ENCODE data around the gene LOXL1. TPM values are rescaled to one million over a fixed set of nuclear protein-coding genes. Genes with fewer than 3 reads are reported as not detected.

The LOXL1 gene
- polyA plus RNA-seq, 3 donors = 0.07 TPM; not detected in 2

DNA sequence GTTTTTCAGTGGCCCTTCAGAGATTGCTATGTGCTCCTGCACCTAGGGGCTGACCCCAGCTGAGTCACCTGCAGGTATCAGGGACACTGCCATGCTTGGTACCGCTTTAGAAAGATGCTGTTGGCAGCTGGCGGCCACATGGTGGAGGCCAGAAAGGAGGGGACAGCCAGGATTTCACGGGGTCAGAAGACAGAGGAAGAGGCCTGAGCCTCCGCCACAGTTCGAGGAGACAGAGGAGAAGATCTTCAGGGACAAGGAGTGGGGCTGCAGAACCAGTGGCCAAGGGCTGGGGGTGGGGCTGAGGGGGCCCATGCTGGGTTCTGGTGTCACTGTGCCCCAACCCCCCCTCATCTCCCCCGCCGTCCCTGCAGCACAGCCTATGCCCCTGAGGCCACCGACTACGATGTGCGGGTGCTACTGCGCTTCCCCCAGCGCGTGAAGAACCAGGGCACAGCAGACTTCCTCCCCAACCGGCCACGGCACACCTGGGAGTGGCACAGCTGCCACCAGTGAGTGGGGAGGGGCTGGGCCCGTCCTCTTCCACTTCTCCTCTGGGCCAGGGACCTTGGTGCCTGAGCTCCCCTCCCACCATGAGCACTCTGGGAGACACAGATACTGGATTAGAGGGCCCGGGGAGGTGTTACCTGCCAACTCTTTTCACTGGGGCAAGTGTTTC lies 19.9 kb downstream of the LOXL1 start:
- H3K9ac ChIP-seq (ENCODE audit: insufficient read depth, low read length, poor library complexity, severe bottlenecking) = no peak overlapping the region
- no peaks in the 10 kb centered on the region for H4K20me1 ChIP-seq (ENCODE audit: insufficient read depth, low read length)
- no peak overlapping the region for H3K27ac Mint-ChIP-seq
- H3K9me3 ChIP-seq (replicated peaks in 1 of 2; ENCODE audit: control insufficient read depth in 1 of 2, insufficient read depth in 1 of 2, low read length in 2 of 2) = no peaks in the 10 kb centered on the region
- H3K79me2 ChIP-seq (ENCODE audit: insufficient read depth, low read length) = no peaks in the 10 kb centered on the region
- peaks cover 0 to 1% of the 10 kb centered on the region in 2 donors for H3K4me1 ChIP-seq (ENCODE audit: control insufficient read depth in 1 of 2, insufficient read depth in 2 of 2, low read length in 2 of 2)
- H3K4me2 ChIP-seq (replicated peaks; ENCODE audit: extremely low read depth, low read length, poor library complexity, severe bottlenecking) = no peak overlapping the region
- no peaks in the 10 kb centered on the region for H3K36me3 Mint-ChIP-seq
- TF ChIP-seq, protein P1, sequence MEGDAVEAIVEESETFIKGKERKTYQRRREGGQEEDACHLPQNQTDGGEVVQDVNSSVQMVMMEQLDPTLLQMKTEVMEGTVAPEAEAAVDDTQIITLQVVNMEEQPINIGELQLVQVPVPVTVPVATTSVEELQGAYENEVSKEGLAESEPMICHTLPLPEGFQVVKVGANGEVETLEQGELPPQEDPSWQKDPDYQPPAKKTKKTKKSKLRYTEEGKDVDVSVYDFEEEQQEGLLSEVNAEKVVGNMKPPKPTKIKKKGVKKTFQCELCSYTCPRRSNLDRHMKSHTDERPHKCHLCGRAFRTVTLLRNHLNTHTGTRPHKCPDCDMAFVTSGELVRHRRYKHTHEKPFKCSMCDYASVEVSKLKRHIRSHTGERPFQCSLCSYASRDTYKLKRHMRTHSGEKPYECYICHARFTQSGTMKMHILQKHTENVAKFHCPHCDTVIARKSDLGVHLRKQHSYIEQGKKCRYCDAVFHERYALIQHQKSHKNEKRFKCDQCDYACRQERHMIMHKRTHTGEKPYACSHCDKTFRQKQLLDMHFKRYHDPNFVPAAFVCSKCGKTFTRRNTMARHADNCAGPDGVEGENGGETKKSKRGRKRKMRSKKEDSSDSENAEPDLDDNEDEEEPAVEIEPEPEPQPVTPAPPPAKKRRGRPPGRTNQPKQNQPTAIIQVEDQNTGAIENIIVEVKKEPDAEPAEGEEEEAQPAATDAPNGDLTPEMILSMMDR (IDR thresholded peaks at IDR 0.05) = no peak
- no peaks in the 10 kb centered on the region for H3K27me3 ChIP-seq (ENCODE audit: control insufficient read depth in 2 of 2, insufficient read depth in 2 of 2, low read length in 2 of 2)
- H3K4me1 Mint-ChIP-seq = peaks cover under 1% of the 10 kb centered on the region
- intact Hi-C loops (cut with micrococcal nuclease) = no loop called here
- 37% methylated on average over 12 of the region's 17 CpGs for WGBS (ENCODE audit: insufficient coverage)
- no peak overlapping the region for H3K27ac ChIP-seq (ENCODE audit: low read depth in 1 of 2, low read length in 2 of 2)
- no peak overlapping the region for H3K4me3 Mint-ChIP-seq
- H3K9me3 Mint-ChIP-seq = no peaks in the 10 kb centered on the region
- H3K36me3 ChIP-seq (replicated peaks in 1 of 2; ENCODE audit: control insufficient read depth in 1 of 2, insufficient read depth in 2 of 2, low read length in 2 of 2) = no peaks in the 10 kb centered on the region
- H3K27me3 Mint-ChIP-seq (ENCODE audit: low read depth in 3 of 3) = peaks cover 0 to 5% (median 3%) of the 10 kb centered on the region in 3 donors
- no peak for DNase-seq
- H3K4me3 ChIP-seq (replicated peaks in 1 of 3; ENCODE audit: low read depth in 2 of 3, low read length in 3 of 3) = no peak overlapping the region
- H2AFZ ChIP-seq (ENCODE audit: insufficient read depth, low read depth, low read length, poor library complexity, severe bottlenecking) = no peak overlapping the region

DNA sequence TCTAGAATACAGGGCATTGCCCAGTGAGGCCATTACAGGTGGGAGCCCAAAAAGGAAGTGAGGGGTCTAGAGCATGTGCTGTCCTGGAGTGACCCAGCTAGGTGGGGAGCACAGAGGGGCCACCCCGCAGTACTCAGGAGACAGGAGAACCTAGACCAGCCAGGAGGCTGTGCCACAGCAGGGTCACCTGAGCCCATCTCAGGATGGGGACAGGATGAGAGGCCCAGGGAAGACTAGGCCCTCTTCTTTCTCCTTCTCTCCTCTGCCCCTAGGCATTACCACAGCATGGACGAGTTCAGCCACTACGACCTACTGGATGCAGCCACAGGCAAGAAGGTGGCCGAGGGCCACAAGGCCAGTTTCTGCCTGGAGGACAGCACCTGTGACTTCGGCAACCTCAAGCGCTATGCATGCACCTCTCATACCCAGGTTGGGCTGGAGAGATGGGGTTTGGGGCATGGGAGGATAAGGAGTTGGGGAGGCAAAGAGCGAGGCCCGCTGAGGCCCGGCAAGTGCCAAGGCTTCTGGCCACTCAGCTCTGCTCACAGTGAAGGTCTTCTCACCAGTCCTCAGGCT lies 20.6 kb downstream of the LOXL1 start:
- Histone ChIP-seq H4K20me1 (ENCODE audit: insufficient read depth, low read length) (no peaks in the 10 kb centered on the region), H3K79me2 (ENCODE audit: insufficient read depth, low read length) (no peaks in the 10 kb centered on the region), H3K4me1 (ENCODE audit: control insufficient read depth in 1 of 2, insufficient read depth in 2 of 2, low read length in 2 of 2) (peaks cover 4 to 8% of the 10 kb centered on the region in 2 donors), H3K27me3 (ENCODE audit: control insufficient read depth in 2 of 2, insufficient read depth in 2 of 2, low read length in 2 of 2) (no peaks in the 10 kb centered on the region), H3K4me2 (replicated peaks; ENCODE audit: extremely low read depth, low read length, poor library complexity, severe bottlenecking) (no peak overlapping the region), H3K36me3 (replicated peaks in 1 of 2; ENCODE audit: control insufficient read depth in 1 of 2, insufficient read depth in 2 of 2, low read length in 2 of 2) (no peaks in the 10 kb centered on the region), H3K27ac (ENCODE audit: low read depth in 1 of 2, low read length in 2 of 2) (no peak overlapping the region), H2AFZ (ENCODE audit: insufficient read depth, low read depth, low read length, poor library complexity, severe bottlenecking) (no peak overlapping the region), H3K9me3 (replicated peaks in 1 of 2; ENCODE audit: control insufficient read depth in 1 of 2, insufficient read depth in 1 of 2, low read length in 2 of 2) (no peaks in the 10 kb centered on the region), H3K9ac (ENCODE audit: insufficient read depth, low read length, poor library complexity, severe bottlenecking) (no peak overlapping the region), H3K4me3 (replicated peaks in 1 of 3; ENCODE audit: low read depth in 2 of 3, low read length in 3 of 3) (no peak overlapping the region)
- TF ChIP-seq, protein P1 (IDR thresholded peaks at IDR 0.05) = no peak
- H3K27ac Mint-ChIP-seq = no peak overlapping the region
- intact Hi-C loops (cut with micrococcal nuclease) = no loop called here
- H3K27me3 Mint-ChIP-seq (ENCODE audit: low read depth in 3 of 3) = peaks cover 0 to 5% (median 3%) of the 10 kb centered on the region in 3 donors
- H3K4me1 Mint-ChIP-seq = peaks cover 3% of the 10 kb centered on the region
- no peak for DNase-seq
- WGBS (ENCODE audit: insufficient coverage) = 100% methylated on average over 8 of the region's 9 CpGs
- no peaks in the 10 kb centered on the region for H3K36me3 Mint-ChIP-seq
- no peaks in the 10 kb centered on the region for H3K9me3 Mint-ChIP-seq
- no peak overlapping the region for H3K4me3 Mint-ChIP-seq

Data from CD14-positive monocyte (primary cell).